HG03175 (cell line): ENCODE measurements around the gene NCOA3.
A peak's percentile ranks its signal among the peaks of the same experiment; 100 is the strongest.
"Not testable (repeated sequence)": the region's sequence is repeated elsewhere in the genome, so short reads cannot be mapped to it uniquely, and the experiment has no call there.

Experiments used
- ATAC-seq: cut with Tn5 transposase; IDR thresholded peaks from one replicate; pipeline ENCODE4 v1.9.1; 2021; ENCODE audit warnings: mild to moderate bottlenecking, moderate library complexity; ENCODE audit not compliant: unreplicated experiment

The NCOA3 gene

GRCh38 chr20:47468290-47469050 is 33.2 kb upstream of the NCOA3 start:
- peak; percentile 64 for ATAC-seq

GRCh38 chr20:47475419-47476044 is 26.2 kb upstream of the NCOA3 start:
- ATAC-seq: no peak

GRCh38 chr20:47476452-47476851 is 25.2 kb upstream of the NCOA3 start:
- no peak for ATAC-seq

GRCh38 chr20:47479093-47479492 is 22.6 kb upstream of the NCOA3 start:
- ATAC-seq: no peak

GRCh38 chr20:47479506-47479905 is 22.2 kb upstream of the NCOA3 start:
- ATAC-seq: no peak

GRCh38 chr20:47480239-47480638 is 21.4 kb upstream of the NCOA3 start:
- no peak for ATAC-seq

GRCh38 chr20:47480705-47481104 is 21.0 kb upstream of the NCOA3 start:
- no peak for ATAC-seq

- no peak for ATAC-seq
Measured at GRCh38 chr20:47481330-47482216, 20.1 kb upstream of the NCOA3 start.

- no peak for ATAC-seq
Measured at GRCh38 chr20:47482705-47483104, 19.0 kb upstream of the NCOA3 start.

GRCh38 chr20:47484303-47484702 is 17.4 kb upstream of the NCOA3 start:
- ATAC-seq: no peak

- ATAC-seq: peak; percentile 75
Measured at GRCh38 chr20:47487175-47487917, 14.3 kb upstream of the NCOA3 start.

- ATAC-seq: no peak
Measured at GRCh38 chr20:47489448-47489872, 12.2 kb upstream of the NCOA3 start.

- no peak for ATAC-seq
Measured at GRCh38 chr20:47490795-47491194, 10.9 kb upstream of the NCOA3 start.

- no peak for ATAC-seq
Measured at GRCh38 chr20:47492284-47492683, 9.4 kb upstream of the NCOA3 start.

GRCh38 chr20:47493175-47493962 is 8.3 kb upstream of the NCOA3 start:
- peak; percentile 37 for ATAC-seq

- no peak for ATAC-seq
Measured at GRCh38 chr20:47493963-47494293, 7.8 kb upstream of the NCOA3 start.

GRCh38 chr20:47494606-47495005 is 7.1 kb upstream of the NCOA3 start:
- ATAC-seq: not testable (repeated sequence)

GRCh38 chr20:47496118-47496517 is 5.6 kb upstream of the NCOA3 start:
- no peak for ATAC-seq

- ATAC-seq: no peak
Measured at GRCh38 chr20:47498606-47499005, 3.1 kb upstream of the NCOA3 start.

GRCh38 chr20:47499053-47499452 is 2.6 kb upstream of the NCOA3 start:
- ATAC-seq: no peak
